Kasumi-1 (cell line): Measurements from ENCODE around the gene EMC8.
A peak's percentile ranks its signal among the peaks of the same experiment; 100 is the strongest.
"Not testable (repeated sequence)": the region's sequence is repeated elsewhere in the genome, so short reads cannot be mapped to it uniquely, and the experiment has no call there.

Source experiments
- DNase-seq, 2 experiments: peaks; one replicate each; lab custom pipeline; 2025; lab: John Stamatoyannopoulos, UW

Gene EMC8

DNA sequence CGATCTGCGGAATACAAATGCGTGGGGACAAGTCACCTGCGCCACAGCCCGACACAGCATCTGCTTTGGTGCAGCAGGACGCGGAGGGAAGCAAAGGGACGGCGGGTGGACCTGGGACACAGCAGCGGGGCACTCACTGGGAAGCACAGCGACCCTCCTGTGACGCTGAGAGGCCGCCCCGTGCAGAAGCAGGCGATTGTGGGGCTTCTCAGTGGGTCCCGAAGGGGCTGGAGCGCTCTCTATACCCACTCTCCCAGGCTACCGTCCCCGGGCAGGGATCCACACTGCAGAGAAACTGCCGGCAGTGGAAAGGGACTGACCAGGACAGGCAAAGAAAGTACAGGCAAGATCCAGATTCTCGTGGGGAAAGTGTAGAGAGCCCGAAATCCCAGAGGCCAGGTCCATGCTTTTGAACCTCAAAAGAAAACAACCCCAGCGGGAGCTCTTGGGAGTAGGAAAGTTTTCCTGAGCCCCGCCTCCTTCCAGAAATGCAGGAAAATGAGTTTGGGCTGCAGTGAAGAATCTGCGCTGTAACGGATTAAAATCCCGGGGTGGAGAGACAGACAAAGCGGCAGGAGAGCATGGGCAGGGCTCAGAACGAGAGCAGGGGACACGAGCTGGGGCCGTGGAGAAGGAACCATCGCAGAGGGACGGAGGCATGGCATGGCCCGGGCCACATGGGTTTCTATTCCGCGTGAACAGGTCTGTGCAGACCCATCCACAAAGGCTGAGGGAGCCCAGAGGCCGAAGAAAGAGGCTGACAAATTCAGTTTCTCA, 12.9 kb upstream of the EMC8 start:
- no peak for DNase-seq

DNA sequence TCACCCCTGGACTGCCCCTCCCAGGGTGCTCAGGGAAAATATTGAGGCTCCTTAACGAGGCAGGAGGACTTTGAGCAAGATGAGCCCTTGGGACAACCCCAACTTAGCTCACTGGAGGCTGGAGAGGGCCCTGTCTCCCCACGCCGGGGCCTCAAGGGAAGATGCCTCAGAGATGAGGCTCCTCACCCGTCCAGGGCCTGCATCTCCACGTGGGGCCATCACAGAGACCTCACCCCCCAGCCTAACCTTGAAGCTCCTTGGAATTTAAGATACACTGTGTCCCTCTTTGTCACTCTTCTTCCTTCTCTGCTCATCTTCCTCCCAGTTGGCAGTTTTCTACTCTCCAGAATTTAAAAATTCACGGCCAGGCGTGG, 11.4 kb upstream of the EMC8 start:
- no peak for DNase-seq

DNA sequence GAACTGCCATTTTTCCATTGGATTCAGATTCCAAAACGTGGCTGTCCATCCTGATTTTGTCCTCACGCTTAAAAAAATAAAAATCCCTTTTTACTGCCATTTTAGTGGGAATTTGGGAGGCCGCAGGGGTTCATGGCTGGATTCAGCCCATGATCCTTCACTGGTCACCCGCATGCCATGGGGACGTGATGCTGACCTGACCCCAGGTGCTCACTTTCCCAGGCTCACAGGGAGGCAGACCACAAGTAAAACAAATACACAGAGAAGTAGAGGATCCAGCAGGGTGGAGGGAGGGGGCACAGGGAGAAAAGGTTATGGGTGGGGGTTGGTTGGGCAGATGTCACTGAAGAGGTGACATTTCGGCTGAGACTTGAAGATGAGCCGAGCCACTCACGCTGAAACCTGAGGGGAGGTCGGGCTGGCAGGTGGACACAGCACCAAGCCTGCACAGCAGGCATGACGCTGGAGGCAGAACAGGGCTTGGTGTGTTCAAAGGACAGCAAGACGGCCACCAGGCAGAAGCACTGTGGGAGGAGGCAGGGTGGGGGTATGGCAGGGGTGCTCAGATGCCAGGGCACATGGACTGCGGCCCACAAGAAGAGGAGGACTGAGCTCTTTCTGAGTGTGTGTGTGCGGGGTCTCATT, 10.9 kb upstream of the EMC8 start:
- DNase-seq = no peak

DNA sequence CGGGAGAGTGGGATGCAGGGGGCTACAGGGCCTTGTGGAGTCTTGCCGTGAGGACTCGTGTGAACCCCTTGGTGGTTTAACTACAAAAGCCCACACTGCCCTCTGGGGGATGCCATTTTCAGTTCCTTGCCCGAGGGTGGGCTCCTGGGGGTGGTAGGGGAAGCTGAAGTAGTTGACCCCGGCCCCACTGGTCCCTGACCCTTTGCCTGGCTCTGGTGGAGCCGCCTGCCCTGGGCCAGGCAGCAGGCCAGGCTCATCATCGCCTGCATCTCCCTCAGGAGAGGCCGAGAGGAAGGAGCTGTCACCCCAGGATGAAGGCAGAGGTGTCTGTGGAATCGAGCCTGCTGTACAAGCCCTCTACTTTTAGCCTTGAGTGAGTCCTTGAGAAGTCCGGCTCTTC, 10.3 kb upstream of the EMC8 start:
- no peak for DNase-seq

DNA sequence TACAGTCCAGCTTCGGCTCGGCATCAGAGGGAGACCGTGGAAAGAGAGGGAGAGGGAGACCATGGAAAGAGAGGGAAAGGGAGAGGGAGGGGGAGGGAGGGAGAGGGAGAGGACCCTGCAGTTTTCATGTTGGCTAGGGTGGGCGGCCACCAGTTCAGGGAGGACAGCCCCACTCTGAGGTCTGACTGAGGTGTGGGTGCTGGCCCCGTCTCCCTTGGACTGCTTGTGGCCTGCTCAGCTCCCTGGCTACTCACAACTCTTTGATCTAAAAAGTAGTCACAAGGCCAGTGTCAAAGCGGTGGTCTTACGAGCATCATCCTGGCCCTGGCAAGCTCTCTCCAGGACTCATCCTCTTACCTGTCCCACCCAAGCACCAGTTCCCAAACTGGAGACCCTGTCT, 9.6 kb upstream of the EMC8 start:
- no peak for DNase-seq

DNA sequence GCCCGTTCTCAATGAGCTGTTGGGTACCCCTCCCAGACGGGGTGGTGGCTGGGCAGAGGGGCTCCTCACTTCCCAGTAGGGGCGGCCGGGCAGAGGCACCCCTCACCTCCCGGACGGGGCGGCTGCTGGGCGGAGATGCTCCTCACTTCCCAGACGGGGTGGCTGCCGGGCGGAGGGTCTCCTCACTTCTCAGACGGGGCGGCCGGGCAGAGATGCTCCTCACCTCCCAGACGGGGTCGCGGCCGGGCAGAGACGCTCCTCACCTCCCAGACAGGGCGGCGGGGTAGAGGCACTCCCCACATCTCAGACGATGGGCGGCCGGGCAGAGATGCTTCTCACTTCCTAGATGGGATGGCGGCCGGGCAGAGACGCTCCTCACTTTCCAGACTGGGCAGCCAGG, 8.8 kb upstream of the EMC8 start:
- not testable (repeated sequence) for DNase-seq

DNA sequence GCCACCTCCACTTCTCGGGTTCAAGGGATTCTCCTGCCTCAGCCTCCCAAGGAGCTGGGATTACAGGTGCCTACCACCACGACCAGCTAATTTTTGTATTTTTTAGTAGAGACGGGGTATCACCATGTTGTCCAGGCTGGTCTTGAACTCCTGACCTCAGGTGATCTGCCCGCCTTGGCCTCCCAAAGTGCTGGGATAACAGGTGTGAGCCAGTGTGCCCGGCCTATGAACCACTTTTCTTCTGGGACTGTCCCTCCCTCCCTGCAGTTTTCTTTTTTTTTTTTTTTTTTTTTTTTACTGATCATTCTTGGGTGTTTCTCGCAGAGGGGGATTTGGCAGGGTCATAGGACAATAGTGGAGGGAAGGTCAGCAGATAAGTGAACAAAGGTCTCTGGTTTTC, 8.0 kb upstream of the EMC8 start:
- DNase-seq = not testable (repeated sequence)

DNA sequence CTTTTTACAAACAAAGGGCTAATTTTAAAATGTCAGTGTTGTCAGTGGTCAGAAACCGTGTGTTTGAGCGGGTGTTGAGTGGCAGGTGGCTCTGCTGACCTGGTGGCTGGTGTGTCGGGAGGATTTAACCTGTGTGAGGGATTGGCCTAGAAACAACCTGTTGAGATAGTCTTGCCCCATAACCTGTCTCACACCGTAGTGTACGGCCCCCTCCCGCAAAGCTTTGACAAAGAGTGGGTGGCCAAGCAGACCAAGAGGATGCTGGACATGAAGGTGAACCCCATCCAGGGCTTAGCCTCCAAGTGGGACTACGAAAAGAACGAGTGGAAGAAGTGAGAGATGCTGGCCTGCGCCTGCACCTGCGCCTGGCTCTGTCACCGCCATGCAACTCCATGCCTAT, 7.2 kb upstream of the EMC8 start:
- no peak for DNase-seq

DNA sequence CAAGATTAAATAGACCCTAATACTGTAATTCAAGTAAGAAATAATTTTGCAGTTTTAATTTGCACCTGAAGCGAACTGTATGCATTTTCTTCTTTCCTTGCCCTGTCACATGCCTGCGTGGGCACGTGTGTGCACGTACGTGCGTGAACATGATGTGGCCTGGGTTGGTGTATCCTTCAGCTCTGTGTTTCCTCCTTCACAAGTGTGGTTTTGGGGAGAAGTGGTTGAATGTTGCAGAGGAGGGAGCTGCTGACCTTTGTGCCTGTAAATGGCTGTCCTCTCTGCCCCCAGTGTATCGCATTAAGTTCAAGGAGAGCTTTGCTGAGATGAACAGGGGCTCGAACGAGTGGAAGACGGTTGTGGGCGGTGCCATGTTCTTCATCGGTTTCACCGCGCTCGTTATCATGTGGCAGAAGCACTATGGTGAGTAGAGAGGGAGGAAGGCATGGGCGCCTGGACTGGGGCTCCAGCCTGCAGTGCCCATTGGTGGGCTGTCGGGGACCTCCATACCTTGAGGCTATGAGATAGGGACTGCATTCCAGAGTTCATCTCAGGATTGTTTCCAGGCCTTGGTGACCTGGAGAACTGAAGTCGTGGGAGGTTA, 6.2 kb upstream of the EMC8 start:
- no peak for DNase-seq

DNA sequence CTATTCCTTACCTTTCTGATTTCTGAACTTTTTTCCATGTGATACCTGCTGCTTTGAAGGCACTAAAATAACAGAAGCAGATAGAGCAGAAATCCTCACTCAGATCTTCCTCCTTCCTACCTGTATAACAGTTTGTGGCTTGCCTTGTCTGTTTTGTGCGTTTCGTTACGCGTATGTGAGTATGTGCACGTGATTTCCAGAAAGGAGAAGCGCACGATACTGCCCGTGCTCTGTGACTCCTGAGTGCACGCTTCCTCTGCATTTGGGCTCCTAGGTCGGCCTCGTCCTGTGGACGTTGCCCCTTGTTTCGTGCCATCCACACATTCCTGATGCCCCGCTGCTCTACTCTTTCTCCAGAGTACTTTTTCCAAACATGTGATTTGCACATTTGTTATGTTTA, 4.2 kb upstream of the EMC8 start:
- DNase-seq = no peak

DNA sequence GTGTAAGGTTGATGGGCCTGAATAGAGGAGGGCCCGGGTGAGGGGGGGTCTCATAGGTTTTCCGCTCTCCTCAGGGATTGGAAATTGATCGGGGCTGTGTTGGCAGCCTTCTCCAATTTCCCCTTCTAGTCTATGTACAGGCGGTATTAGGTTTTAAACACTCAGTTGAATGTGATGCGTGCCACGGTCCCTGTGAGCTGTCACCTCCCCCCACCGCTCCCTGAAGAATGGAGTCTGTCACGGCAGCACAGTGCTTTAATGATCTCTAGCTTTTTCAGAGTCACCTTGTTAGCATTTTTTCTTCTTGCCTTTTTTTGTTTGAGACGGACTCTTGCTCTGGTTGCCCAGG, 951 bp upstream of the EMC8 start:
- DNase-seq = peak in 1 of 2 experiments; percentile 36

DNA sequence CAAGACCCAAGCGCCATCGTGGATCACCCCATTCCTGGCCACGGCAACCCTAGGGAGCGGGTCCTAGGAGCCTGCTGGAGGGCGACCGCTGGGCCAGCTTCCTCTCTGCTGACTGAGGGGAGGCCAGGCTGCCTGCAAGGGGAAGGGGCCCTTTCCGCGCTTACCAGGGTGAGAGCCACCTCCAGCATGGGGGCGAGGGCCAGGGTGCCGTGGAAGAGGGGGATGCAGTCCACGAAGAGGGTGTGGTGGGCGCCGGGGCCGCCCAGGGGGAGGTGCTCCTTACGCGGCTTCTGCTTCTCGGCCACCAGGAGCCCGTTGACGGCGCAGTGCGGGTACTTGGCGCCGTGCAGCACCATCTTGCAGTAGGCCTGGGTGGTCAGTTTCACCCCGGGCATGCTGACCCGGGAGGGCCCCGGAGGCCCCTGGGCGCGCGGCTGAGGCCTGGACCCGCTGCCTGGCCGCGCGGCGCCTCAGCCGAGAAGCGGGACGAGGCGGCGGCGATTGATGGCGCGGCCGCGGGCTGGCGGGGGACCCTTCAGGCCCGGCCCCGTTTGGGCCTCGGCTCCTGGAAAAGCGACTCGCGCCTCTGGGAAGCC, 345 bp downstream of the EMC8 start:
- DNase-seq = peak; percentile 8 to 32

DNA sequence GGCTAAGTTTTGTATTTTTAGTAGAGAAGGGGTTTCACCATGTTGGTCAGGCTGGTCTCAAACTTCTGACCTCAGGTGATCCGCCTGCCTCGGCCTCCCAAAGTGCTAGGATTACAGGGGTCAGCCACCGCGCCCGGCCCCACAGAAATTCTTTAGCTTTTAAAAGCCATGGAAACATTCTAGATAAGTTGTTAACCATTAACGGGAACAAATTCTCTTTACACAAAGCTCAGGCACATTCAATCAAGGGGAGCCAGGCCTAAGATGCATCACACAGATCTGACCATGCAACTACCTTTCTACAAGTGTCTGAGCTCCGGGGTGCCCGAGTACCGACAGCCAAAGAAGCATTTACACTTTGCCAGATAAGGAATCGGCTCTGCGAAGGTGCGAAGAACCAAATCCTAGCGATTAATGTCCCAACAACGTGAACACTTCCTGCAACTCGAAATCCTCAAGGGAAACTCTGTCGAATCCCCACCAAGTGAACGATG, 1.0 kb downstream of the EMC8 start:
- DNase-seq = no peak

DNA sequence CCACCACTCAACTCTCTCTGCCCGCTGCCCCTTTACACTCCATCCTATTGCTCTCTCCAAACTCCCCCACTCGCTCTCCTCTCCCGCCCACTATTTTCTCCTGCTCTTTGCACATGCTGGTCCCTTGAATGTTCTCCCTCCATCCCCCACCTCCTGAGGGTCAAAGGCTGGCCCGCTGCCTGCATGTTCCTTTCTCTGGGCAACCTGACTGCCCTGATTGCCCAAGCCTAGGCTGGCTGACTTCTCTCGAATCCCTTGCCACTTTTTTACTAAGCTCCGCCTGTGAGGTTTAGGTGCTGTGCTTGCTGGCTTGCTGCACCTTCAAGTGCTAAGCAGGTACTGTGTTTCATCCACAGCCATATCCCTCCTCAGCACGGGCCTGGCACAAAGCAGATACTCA, 2.7 kb downstream of the EMC8 start:
- no peak for DNase-seq

DNA sequence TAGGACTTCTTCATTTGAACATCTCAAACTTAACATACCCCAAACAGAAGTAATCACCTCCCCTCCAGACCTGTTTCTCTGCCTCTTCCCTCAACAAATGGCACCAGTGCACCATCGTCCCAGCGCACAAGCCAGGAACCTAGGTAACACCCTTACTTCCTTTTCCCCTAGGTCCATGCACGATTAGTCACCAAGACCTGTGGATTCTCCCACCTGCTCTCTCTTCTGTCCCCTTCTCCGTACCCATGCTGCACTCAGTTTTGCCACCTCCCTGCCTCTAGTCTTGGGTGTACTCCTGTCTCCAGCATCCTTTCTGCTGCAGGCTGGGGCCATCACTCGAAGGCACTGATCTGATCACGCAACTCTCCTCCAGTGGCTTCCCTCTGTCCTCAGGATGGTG, 3.2 kb downstream of the EMC8 start:
- DNase-seq = no peak

DNA sequence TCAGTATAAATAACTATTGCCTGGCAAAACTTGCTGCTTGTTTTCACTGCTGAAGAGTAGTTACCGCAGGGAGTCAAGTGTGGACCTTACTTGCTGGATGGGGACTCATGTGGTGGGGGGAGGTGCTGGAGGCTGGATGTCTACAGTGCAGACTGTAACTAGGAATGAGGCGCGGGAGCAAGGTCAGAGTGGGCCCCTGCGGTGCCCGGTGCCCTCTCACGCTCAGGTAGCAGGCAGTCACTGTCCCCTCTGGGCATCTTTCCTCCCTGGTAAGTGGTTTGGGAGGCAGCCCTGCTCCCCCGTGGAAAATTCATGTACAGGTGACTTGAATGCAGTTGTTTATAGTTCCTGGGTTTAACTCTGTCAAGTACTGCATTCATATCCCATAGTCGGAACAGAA, 4.6 kb downstream of the EMC8 start:
- DNase-seq = no peak

DNA sequence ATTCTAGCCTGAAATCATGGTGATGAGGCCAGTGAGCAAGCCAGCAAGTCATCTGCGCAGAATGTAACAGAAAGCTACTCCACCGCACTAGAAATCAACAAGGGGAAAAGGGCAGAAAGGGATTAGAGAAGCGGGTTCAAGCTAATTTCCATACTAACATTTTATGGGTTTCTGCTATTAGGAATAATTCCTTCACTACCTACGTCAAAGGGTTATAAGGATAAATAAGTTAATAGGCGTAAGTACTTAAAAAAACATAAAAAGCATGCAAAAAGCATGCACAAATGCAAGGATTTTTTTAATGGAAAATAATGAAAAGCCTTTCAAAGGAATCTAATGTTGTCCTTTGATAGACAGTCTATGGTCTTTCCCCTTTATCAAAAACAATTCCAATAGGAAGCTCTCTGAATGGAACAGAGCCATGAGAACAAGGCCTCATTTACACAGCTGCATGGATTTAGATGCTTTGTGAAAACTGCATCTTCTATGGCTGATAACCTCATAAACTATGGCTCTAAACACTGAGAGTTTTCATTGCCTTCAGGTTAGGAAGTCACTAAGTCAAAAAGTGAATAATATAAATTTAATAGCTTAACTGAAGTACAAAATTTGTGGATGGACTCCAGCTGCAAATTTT, 5.6 kb downstream of the EMC8 start:
- DNase-seq = no peak

DNA sequence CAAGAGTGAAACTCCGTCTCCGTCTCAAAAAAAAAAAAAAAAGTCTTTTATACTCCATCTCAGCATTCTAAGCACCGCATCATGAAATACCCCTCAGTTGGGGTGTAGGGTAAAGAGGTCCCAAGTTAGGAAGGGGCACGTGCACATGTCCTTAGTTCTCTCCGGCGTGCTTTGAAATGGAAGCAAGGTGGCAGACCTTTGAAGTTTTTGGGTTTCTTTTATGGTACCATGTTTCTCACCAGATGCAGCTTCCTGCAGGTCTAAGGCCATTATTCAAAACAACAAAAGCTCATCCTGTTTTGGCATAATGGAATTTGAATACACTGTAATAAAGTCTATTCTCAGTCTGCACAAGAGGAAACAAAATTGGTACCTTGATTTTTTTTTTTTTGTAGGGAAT, 9.6 kb downstream of the EMC8 start:
- DNase-seq = no peak

DNA sequence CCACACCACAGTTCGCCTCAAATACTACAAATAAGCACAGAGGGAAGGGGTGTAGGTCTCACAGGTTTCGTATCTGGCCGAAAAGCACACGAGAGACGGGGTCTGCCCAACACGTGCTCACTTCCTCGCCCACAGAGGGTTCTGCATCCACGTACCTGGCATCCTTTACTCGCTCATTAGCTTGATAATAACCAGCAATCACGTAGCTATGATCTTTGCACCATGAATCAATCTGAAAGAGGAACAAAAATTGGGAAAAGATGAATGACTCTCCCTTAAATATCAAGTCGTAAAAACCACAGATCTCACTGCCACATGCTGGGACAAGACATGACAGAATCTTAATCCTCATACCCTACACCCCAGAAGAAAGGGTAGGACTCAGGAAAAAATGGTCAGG, 10.5 kb downstream of the EMC8 start:
- no peak for DNase-seq

DNA sequence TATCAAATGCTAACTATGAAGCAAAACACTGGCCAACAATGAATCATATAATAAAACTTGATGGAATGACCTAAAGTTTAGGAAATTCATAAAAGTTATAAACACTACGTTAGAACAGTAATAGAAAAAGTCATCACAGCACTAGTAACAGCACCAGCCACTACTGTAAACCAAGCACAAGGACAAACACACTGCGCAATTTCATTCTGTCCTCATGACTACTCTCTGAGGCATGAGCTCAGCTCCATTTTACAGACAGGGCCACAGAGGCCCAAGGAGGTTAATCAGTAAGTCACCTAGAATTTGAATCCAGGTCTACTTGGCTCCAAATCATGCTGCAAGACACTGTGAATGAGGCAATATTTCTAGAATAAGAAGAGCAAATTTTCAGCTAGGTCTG, 13.4 kb downstream of the EMC8 start:
- DNase-seq = no peak

DNA sequence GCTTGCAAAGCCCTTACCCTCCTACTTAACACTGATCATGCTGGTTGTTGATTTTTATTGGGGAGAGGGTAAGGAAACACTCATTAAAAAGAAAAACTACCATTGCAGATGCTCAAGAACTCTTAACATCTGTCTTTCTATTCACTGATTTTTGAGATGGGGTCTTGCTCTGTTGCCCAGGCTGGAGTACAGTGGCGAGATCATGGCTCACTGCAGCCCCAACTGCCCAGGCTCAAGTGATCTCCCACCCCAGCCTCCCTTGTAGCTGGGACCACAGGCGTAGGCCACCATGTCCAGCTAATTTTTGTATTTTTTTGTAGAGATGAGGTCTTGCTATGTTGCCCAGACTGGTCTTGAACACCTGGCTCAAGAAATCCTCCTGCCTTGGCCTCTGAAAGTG, 14.5 kb downstream of the EMC8 start:
- DNase-seq = no peak

DNA sequence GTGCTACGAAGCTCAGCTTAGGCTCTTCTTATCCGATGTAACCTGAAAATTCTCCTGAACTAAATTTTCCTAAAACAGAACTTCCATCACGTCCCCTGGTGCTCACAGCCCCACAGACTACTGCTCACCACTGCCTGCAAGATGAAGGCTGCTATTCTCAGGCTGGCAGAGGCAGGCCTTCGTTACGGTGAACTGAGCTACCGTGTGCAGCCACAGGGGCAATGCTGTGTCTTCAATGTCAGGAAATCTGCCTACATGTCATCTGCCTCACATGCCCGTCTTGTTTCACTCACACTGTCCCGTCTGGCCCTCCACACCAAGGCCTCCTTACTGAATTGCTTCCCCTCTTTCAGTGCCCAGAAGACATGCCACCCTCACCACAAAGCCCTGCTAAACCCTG, 15.9 kb downstream of the EMC8 start:
- no peak for DNase-seq

DNA sequence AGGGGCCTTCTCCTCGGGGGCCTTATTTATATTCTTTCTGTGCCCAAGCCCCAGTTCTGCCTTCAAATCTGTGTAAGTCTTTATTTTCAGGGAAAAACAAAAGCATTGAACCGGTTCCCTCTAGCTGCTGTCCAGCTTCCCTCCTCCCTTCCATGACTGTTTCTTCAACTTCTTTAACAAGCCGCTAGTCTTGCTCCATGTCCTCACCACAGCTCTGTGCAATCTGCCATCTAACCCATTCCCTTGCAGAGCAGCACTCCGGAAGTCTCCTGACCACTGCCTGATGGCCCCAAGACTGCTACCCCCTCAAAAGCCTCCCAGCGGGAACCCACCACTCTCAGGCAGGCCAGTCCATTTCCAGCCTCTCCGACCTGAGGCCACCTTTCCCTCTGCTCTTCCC, 16.9 kb downstream of the EMC8 start:
- no peak for DNase-seq
